ENCODE data around the gene GBA3. TPM values are rescaled to one million over a fixed set of nuclear protein-coding genes. Genes with fewer than 3 reads are reported as not detected.

GBA3 gene
- total RNA-seq, 1 donor from 2014 or later, result not detected

- DNase-seq (ENCODE audit: low spot score in 2 of 2), result no peak
- H3K27ac ChIP-seq, result no peak overlapping the region
Observed at GRCh38 chr4:22712529-22712928, 19.8 kb downstream of the GBA3 start.

GRCh38 chr4:22713841-22714240 is 21.1 kb downstream of the GBA3 start:
- no peak for TF ChIP-seq CTCF (IDR thresholded peaks at IDR 0.05)
- Histone ChIP-seq H3K4me1 (no peaks in the 10 kb centered on the region), H3K27me3 (no peaks in the 10 kb centered on the region), H3K36me3 (no peaks in the 10 kb centered on the region), H3K27ac (no peak overlapping the region), H3K4me3 (no peak overlapping the region), H3K9me3 (no peaks in the 10 kb centered on the region)
- no peak for DNase-seq (ENCODE audit: low spot score in 2 of 2)
- intact Hi-C loops (cut with DNase I), result no loop called here

More at GRCh38 chr4:22712529-22712928, 19.8 kb downstream of the GBA3 start:
- H3K36me3 ChIP-seq, result no peaks in the 10 kb centered on the region
- intact Hi-C loops (cut with DNase I), result no loop called here
- H3K9me3 ChIP-seq, result no peaks in the 10 kb centered on the region
- no peak for TF ChIP-seq CTCF (IDR thresholded peaks at IDR 0.05)
- H3K27me3 ChIP-seq, result no peaks in the 10 kb centered on the region
- no peaks in the 10 kb centered on the region for H3K4me1 ChIP-seq
- H3K4me3 ChIP-seq, result no peak overlapping the region

- H3K36me3 ChIP-seq, result no peaks in the 10 kb centered on the region
Observed at GRCh38 chr4:22719218-22719617, 26.5 kb downstream of the GBA3 start.

GRCh38 chr4:22720091-22720490 is 27.4 kb downstream of the GBA3 start:
- no peaks in the 10 kb centered on the region for H3K36me3 ChIP-seq
- H3K9me3 ChIP-seq, result no peaks in the 10 kb centered on the region
- H3K4me1 ChIP-seq, result no peaks in the 10 kb centered on the region
- no peak overlapping the region for H3K4me3 ChIP-seq
- H3K27ac ChIP-seq, result no peak overlapping the region
- intact Hi-C loops (cut with DNase I), result no loop called here
- no peak for DNase-seq (ENCODE audit: low spot score in 2 of 2)
- H3K27me3 ChIP-seq, result no peaks in the 10 kb centered on the region
- no peak for TF ChIP-seq CTCF (IDR thresholded peaks at IDR 0.05)

More at GRCh38 chr4:22719218-22719617, 26.5 kb downstream of the GBA3 start:
- Histone ChIP-seq H3K9me3 (no peaks in the 10 kb centered on the region), H3K4me1 (no peaks in the 10 kb centered on the region), H3K27ac (no peak overlapping the region), H3K4me3 (no peak overlapping the region), H3K27me3 (no peaks in the 10 kb centered on the region)
- intact Hi-C loops (cut with DNase I), result no loop called here
- DNase-seq (ENCODE audit: low spot score in 2 of 2), result no peak
- no peak for TF ChIP-seq CTCF (IDR thresholded peaks at IDR 0.05)

GRCh38 chr4:22721204-22721603 is 28.5 kb downstream of the GBA3 start:
- TF ChIP-seq CTCF (IDR thresholded peaks at IDR 0.05), result no peak
- no peak overlapping the region for H3K4me3 ChIP-seq
- H3K36me3 ChIP-seq, result no peaks in the 10 kb centered on the region
- no peak for DNase-seq (ENCODE audit: low spot score in 2 of 2)
- intact Hi-C loops (cut with DNase I), result no loop called here
- no peak overlapping the region for H3K27ac ChIP-seq
- H3K27me3 ChIP-seq, result no peaks in the 10 kb centered on the region
- no peaks in the 10 kb centered on the region for H3K9me3 ChIP-seq
- H3K4me1 ChIP-seq, result no peaks in the 10 kb centered on the region

GRCh38 chr4:22730021-22730420 is 37.3 kb downstream of the GBA3 start:
- Histone ChIP-seq H3K4me3 (no peak overlapping the region), H3K27ac (no peak overlapping the region), H3K36me3 (no peaks in the 10 kb centered on the region), H3K9me3 (no peaks in the 10 kb centered on the region), H3K4me1 (no peaks in the 10 kb centered on the region), H3K27me3 (no peaks in the 10 kb centered on the region)
- TF ChIP-seq CTCF (IDR thresholded peaks at IDR 0.05), result no peak
- DNase-seq (ENCODE audit: low spot score in 2 of 2), result no peak
- intact Hi-C loops (cut with DNase I), result no loop called here

All from ascending aorta (tissue), 2 donors.